ENCODE data around the gene CEBPE.

CEBPE gene

GRCh38 chr14:23095196-23096108 is 23.6 kb downstream of the CEBPE start, which contains the start of gene C14orf119:
Gene C14orf119, plus strand, starts transcription at chr14:23095505. Its CDS starts 2,154 bp downstream, at chr14:23097659.
- peak within 1 kb of the TSS; percentile 97 for H3K27ac ChIP-seq
- in situ Hi-C loops (cut with HindIII; ENCODE audit: low pct_ligation_motif_present, low sequenced_read_pairs): no loop called here
- TF ChIP-seq CTCF (IDR thresholded peaks at IDR 0.05; ENCODE audit: low read depth, low read length, missing control alignments): no peak
- H3K27me3 ChIP-seq (replicated peaks): no peaks in the 10 kb centered on the region
- peak; percentile 99 for DNase-seq
- peaks cover 19% of the 10 kb centered on the region for H3K36me3 ChIP-seq (replicated peaks)
- peak within 1 kb of the TSS; percentile 100 for H3K4me3 ChIP-seq (ENCODE audit: low read depth, low read length)

- Histone ChIP-seq H3K27ac (peak within 1 kb of the TSS; percentile 97), H3K27me3 (replicated peaks) (no peaks in the 10 kb centered on the region), H3K4me3 (ENCODE audit: low read depth, low read length) (peak within 1 kb of the TSS; percentile 100), H3K36me3 (replicated peaks) (peaks cover 26% of the 10 kb centered on the region)
- peak; percentile 78 for DNase-seq
- no peak for TF ChIP-seq CTCF (IDR thresholded peaks at IDR 0.05; ENCODE audit: low read depth, low read length, missing control alignments)
- in situ Hi-C loops (cut with HindIII; ENCODE audit: low pct_ligation_motif_present, low sequenced_read_pairs): no loop called here
Measured at GRCh38 chr14:23094666-23095195, 24.3 kb downstream of the CEBPE start, which contains the start of gene ACIN1. Gene ACIN1, minus strand, starts transcription at chr14:23095136. Its CDS starts 24 bp downstream, at chr14:23095112.

GRCh38 chr14:23093991-23094665 is 24.9 kb downstream of the CEBPE start:
- no peak for DNase-seq
- peak overlapping the region; percentile 100 for H3K4me3 ChIP-seq (ENCODE audit: low read depth, low read length)
- in situ Hi-C loops (cut with HindIII; ENCODE audit: low pct_ligation_motif_present, low sequenced_read_pairs): no loop called here
- peak; percentile 60 for TF ChIP-seq CTCF (IDR thresholded peaks at IDR 0.05; ENCODE audit: low read depth, low read length, missing control alignments)
- H3K27me3 ChIP-seq (replicated peaks): no peaks in the 10 kb centered on the region
- H3K27ac ChIP-seq: peak overlapping the region; percentile 97
- peaks cover 32% of the 10 kb centered on the region for H3K36me3 ChIP-seq (replicated peaks)

GRCh38 chr14:23093526-23093925 is 25.5 kb downstream of the CEBPE start:
- in situ Hi-C loops (cut with HindIII; ENCODE audit: low pct_ligation_motif_present, low sequenced_read_pairs): no loop called here
- Histone ChIP-seq H3K36me3 (replicated peaks) (peaks cover 32% of the 10 kb centered on the region), H3K27ac (no peak overlapping the region), H3K27me3 (replicated peaks) (no peaks in the 10 kb centered on the region), H3K4me3 (ENCODE audit: low read depth, low read length) (peak overlapping the region; percentile 100)
- no peak for TF ChIP-seq CTCF (IDR thresholded peaks at IDR 0.05; ENCODE audit: low read depth, low read length, missing control alignments)
- DNase-seq: no peak

GRCh38 chr14:23093104-23093503 is 26.0 kb downstream of the CEBPE start:
- no peak overlapping the region for H3K27ac ChIP-seq
- peaks cover 30% of the 10 kb centered on the region for H3K36me3 ChIP-seq (replicated peaks)
- in situ Hi-C loops (cut with HindIII; ENCODE audit: low pct_ligation_motif_present, low sequenced_read_pairs): no loop called here
- DNase-seq: no peak
- H3K4me3 ChIP-seq (ENCODE audit: low read depth, low read length): no peak overlapping the region
- no peaks in the 10 kb centered on the region for H3K27me3 ChIP-seq (replicated peaks)
- TF ChIP-seq CTCF (IDR thresholded peaks at IDR 0.05; ENCODE audit: low read depth, low read length, missing control alignments): no peak

Measured in brain microvascular endothelial cell (primary cell).